PC-9 (cell line): ENCODE results near the gene MYL6B. TPM values are rescaled to one million over a fixed set of nuclear protein-coding genes. Genes with fewer than 3 reads are reported as not detected.

Experiments used
- BruUV-seq: library from RNA; stranded (reverse); fragments of 400-500 nt; replicated peaks from 2 replicates; lab custom pipeline; 2021; lab: Mats Ljungman, UMichigan
- CTCF ChIA-PET: fragments of 300-600 bp; sonication (Branson Sonifier 250); formaldehyde crosslinking; loops from one replicate; lab custom pipeline; 2022; ENCODE audit warnings: antibody characterized with exemption; lab: Charles Lee
- POLR2A ChIA-PET: fragments of 300-600 bp; sonication (Branson Sonifier 250); formaldehyde crosslinking; loops from one replicate; lab custom pipeline; 2022; ENCODE audit warnings: antibody characterized with exemption; ENCODE audit not compliant: unreplicated experiment; lab: Charles Lee
- DNase-seq, 2 experiments: peaks; one replicate each; pipeline versions ENCODE4 v3.0.0 to v3.0.0-alpha.2; 2015 to 2022; ENCODE audit warnings: mixed read lengths in 1 of 2
- H2AFZ ChIP-seq: fragments of 200-600 bp; sonication (generic); 2 replicates; pipeline ENCODE4 v1.8.1; 2017; ENCODE audit warnings: antibody characterized with exemption
- H3F3A ChIP-seq: fragments of 200-600 bp; sonication (generic); 2 replicates; pipeline ENCODE4 v1.8.1; 2017; ENCODE audit warnings: antibody characterized with exemption, mild to moderate bottlenecking, low read depth; ENCODE audit not compliant: insufficient read depth
- H3K27ac ChIP-seq: fragments of 200-600 bp; sonication (generic); 2 replicates; pipeline ENCODE4 v1.6.1; 2016; ENCODE audit warnings: mixed run types
- H3K27me3 ChIP-seq: fragments of 200-600 bp; sonication (generic); 2 replicates; pipeline ENCODE4 v1.6.1; 2016; ENCODE audit warnings: low read depth, mixed run types; ENCODE audit not compliant: insufficient read depth
- H3K36me3 ChIP-seq: fragments of 200-600 bp; sonication (generic); 2 replicates; pipeline ENCODE4 v1.6.1; 2016; ENCODE audit warnings: low read depth, mixed run types
- H3K4me1 ChIP-seq: fragments of 200-600 bp; sonication (generic); replicated peaks from 2 replicates; pipeline ENCODE4 v1.6.1; 2016; ENCODE audit warnings: mixed run types; ENCODE audit not compliant: insufficient read depth
- H3K4me2 ChIP-seq: fragments of 200-600 bp; sonication (generic); 2 replicates; pipeline ENCODE4 v1.6.1; 2017; ENCODE audit warnings: mixed run types
- H3K4me3 ChIP-seq: fragments of 200-600 bp; sonication (generic); 2 replicates; pipeline ENCODE4 v1.6.1; 2016; ENCODE audit warnings: mixed run types
- H3K79me2 ChIP-seq: fragments of 200-600 bp; sonication (generic); 2 replicates; pipeline ENCODE4 v1.6.1; 2017; ENCODE audit warnings: low read depth, mixed run types
- H3K9me2 ChIP-seq: fragments of 200-600 bp; sonication (generic); 2 replicates; pipeline ENCODE4 v1.8.1; 2017; ENCODE audit warnings: mild to moderate bottlenecking; ENCODE audit not compliant: insufficient read depth
- H3K9me3 ChIP-seq: fragments of 200-600 bp; sonication (generic); 2 replicates; pipeline ENCODE4 v1.8.1; 2016; ENCODE audit warnings: low read depth; ENCODE audit not compliant: insufficient read depth
- H4K20me1 ChIP-seq: fragments of 200-600 bp; sonication (generic); 2 replicates; pipeline ENCODE4 v1.8.1; 2017; ENCODE audit not compliant: insufficient read depth
- EZH2 ChIP-seq: fragments of 200-600 bp; sonication (generic); IDR thresholded peaks from 2 replicates; pipeline ENCODE4 v1.8.0; 2017; ENCODE audit warnings: antibody characterized with exemption, low read depth
- intact Hi-C: fragments of 100-400 bp; cut with micrococcal nuclease; formaldehyde crosslinking; loops from one replicate; pipeline ENCODE4 v1.10.0; 2022; ENCODE audit not compliant: unreplicated experiment
- total RNA-seq: library from RNA; stranded (reverse); gene quantifications from 2 replicates; pipeline ENCODE4 v1.2.3, GENCODE V29; 2021
- TF ChIP-seq, protein P1 (sequence below): fragments of 200-600 bp; sonication (generic); conservative IDR thresholded peaks from 2 replicates; pipeline ENCODE4 v1.6.1; 2017; ENCODE audit warnings: mixed run types, antibody characterized with exemption, mild to moderate bottlenecking, moderate library complexity

The MYL6B gene
- total RNA-seq, 1 experiment from 2014 or later = 121 TPM

DNA sequence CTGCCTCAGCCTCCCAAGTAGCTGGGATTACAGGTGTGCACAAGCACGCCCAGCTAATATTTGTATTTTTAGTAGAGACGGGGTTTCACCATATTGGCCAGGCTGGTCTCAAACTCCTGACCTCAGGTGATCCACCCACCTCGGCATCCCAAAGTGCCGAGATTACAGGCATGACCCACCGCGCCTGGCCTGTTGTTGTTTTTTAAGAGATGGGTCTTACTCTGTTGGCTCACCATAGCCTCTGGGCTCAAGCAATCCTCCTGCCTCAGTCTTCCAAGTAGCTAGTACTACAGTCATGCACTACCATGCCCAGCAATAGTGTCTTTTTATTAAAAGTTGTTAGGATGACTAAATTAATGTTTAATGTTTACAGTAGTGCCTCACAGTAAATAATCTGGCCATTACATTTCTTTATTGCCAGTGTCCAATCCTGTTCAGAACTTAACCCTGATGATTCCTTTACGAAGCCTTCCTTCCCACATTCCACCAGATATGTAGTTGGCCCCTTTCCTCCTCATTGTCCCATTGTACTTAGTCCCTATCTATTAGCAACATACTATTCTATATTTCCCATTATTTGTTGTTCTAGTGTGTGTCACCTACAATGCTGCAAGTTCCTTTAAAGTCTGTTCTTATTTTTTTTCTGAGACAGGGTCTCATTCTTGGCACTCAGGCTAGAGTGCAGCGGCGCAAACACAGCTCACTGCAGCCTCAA, 45.7 kb downstream of the MYL6B start:
- H4K20me1 ChIP-seq = no peaks in the 10 kb centered on the region
- no peak overlapping the region for H3K4me3 ChIP-seq
- CTCF ChIA-PET = interaction anchor here (0.5 kb wide), 1 partner anchor 50 kb away, joined by 9 read pairs; no protein-coding TSS in a partner anchor
- no peak overlapping the region for H3K27ac ChIP-seq
- no TSS peak for BruUV-seq
- H2AFZ ChIP-seq = no peak overlapping the region
- no peaks in the 10 kb centered on the region for H3K79me2 ChIP-seq
- H3K36me3 ChIP-seq = no peaks in the 10 kb centered on the region
- H3K4me2 ChIP-seq = no peak overlapping the region
- POLR2A ChIA-PET = interaction anchor here (0.8 kb wide), 1 partner anchor 29 kb away, joined by 14 read pairs; no protein-coding TSS in a partner anchor
- peaks cover 37% of the 10 kb centered on the region; the same call in 1 of the 2 replicates for H3F3A ChIP-seq
- no peaks in the 10 kb centered on the region for H3K27me3 ChIP-seq
- intact Hi-C loops = loop anchor here (1.0 to 10.0 kb wide), 2 partner anchors 23 to 437 kb away; partner anchors contain the start of genes BAZ2A and RNF41
- DNase-seq = no peak
- no peaks in the 10 kb centered on the region for H3K9me2 ChIP-seq
- TF ChIP-seq EZH2 = no peak
- TF ChIP-seq, protein P1, sequence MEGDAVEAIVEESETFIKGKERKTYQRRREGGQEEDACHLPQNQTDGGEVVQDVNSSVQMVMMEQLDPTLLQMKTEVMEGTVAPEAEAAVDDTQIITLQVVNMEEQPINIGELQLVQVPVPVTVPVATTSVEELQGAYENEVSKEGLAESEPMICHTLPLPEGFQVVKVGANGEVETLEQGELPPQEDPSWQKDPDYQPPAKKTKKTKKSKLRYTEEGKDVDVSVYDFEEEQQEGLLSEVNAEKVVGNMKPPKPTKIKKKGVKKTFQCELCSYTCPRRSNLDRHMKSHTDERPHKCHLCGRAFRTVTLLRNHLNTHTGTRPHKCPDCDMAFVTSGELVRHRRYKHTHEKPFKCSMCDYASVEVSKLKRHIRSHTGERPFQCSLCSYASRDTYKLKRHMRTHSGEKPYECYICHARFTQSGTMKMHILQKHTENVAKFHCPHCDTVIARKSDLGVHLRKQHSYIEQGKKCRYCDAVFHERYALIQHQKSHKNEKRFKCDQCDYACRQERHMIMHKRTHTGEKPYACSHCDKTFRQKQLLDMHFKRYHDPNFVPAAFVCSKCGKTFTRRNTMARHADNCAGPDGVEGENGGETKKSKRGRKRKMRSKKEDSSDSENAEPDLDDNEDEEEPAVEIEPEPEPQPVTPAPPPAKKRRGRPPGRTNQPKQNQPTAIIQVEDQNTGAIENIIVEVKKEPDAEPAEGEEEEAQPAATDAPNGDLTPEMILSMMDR = no peak
- H3K4me1 ChIP-seq = no peaks in the 10 kb centered on the region
- no peaks in the 10 kb centered on the region for H3K9me3 ChIP-seq

DNA sequence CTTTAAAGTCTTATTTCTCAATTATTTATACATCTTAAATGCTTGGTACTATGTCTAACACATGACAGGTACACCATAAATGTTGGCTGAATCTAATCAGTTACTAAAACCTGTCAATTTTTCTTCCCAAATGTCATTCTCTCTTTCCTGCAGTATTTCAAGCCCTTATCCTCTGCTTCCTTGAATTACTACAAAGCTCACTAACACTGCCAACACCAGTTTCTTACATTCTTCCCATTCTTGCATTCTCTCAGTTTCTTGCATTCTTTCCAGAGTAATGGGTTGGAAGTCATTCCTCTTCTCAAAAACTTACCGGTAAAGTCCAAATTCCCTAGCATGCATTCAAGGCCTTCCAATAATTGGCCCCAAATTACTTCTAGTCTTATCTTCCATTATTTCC, 46.4 kb downstream of the MYL6B start:
- TF ChIP-seq, protein P1 = no peak
- TF ChIP-seq EZH2 = no peak
- Histone ChIP-seq H3K9me3 (no peaks in the 10 kb centered on the region), H3K4me2 (no peak overlapping the region), H3K9me2 (no peaks in the 10 kb centered on the region), H3K4me3 (no peak overlapping the region), H3K27me3 (no peaks in the 10 kb centered on the region), H3K36me3 (no peaks in the 10 kb centered on the region), H3K27ac (no peak overlapping the region), H3K4me1 (no peaks in the 10 kb centered on the region), H3F3A (peaks cover 32% of the 10 kb centered on the region; the same call in 1 of the 2 replicates), H4K20me1 (no peaks in the 10 kb centered on the region), H2AFZ (no peak overlapping the region), H3K79me2 (no peaks in the 10 kb centered on the region)
- DNase-seq = no peak
- CTCF ChIA-PET = interaction anchor here (0.5 kb wide), 1 partner anchor 51 kb away, joined by 9 read pairs; no protein-coding TSS in a partner anchor
- POLR2A ChIA-PET = interaction anchor here (0.8 to 0.9 kb wide), 2 partner anchors 23 to 30 kb away, joined by 5 to 14 read pairs; no protein-coding TSS in a partner anchor
- no TSS peak for BruUV-seq
- intact Hi-C loops = loop anchor here (10.0 kb wide), 1 partner anchor 436 kb away; the partner anchor contains the start of gene BAZ2A

DNA sequence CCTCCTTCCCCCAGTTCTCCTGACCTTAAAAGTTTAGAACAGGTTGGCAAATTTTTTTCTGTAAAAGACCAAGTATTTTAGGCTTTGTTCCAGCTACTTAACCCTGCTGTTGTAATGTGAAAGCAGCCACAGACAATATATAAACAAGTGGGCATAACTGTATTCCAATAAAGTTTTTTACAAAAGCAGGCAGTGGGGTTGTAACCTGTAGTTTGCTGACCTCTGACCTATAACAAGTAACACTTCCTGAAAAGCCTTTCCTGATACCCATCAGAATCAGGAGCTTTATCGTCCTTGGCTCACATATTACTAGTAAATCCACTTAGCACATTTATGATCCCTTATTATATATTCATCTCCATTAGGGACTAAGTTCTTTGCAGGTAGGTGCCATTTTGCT, 50.0 kb downstream of the MYL6B start:
- H2AFZ ChIP-seq = no peak overlapping the region
- POLR2A ChIA-PET = interaction anchor here (1.3 kb wide), 1 partner anchor 19 kb away, joined by 4 read pairs; the partner anchor contains the start of gene RNF41
- TF ChIP-seq, protein P1 = no peak
- no peak for TF ChIP-seq EZH2

More for the DNA sequence above, 50.0 kb downstream of the MYL6B start:
- peaks cover 3% of the 10 kb centered on the region; the same call in 1 of the 2 replicates for H3K36me3 ChIP-seq
- intact Hi-C loops = no loop called here
- no peaks in the 10 kb centered on the region for H3K27me3 ChIP-seq
- CTCF ChIA-PET = no interaction called here
- BruUV-seq = no TSS peak
- no peaks in the 10 kb centered on the region for H3K9me2 ChIP-seq
- no peak overlapping the region for H3K27ac ChIP-seq
- H3F3A ChIP-seq = peaks cover 21% of the 10 kb centered on the region; the same call in 1 of the 2 replicates
- no peaks in the 10 kb centered on the region for H3K79me2 ChIP-seq
- no peaks in the 10 kb centered on the region for H3K9me3 ChIP-seq
- H3K4me2 ChIP-seq = no peak overlapping the region
- no peak for DNase-seq
- no peak overlapping the region for H3K4me3 ChIP-seq
- no peaks in the 10 kb centered on the region for H3K4me1 ChIP-seq
- H4K20me1 ChIP-seq = peaks cover 5% of the 10 kb centered on the region; the same call in 1 of the 2 replicates
